ENCODE results near the gene WDR93.

GRCh38 chr15:89674526-89674925 lies 16.1 kb upstream of the WDR93 start:
- TF ChIP-seq CTCF (IDR thresholded peaks at IDR 0.05): no peak
- no peak for TF ChIP-seq POLR2A (IDR thresholded peaks at IDR 0.05)
